K562 (cell line): ENCODE measurements around the gene ATIC. TPM values are rescaled to one million over a fixed set of nuclear protein-coding genes. Genes with fewer than 3 reads are reported as not detected.

Source experiments
- ATAC-seq: fragments of 200-7000 bp; cut with Tn5 transposase; 3 replicates; pipeline ENCODE4 v1.9.1; 2020; ENCODE audit warnings: moderate library complexity
- BruUV-seq: library from RNA; stranded (reverse); fragments of 400-500 nt; replicated peaks from 2 replicates; lab custom pipeline; 2021; lab: Mats Ljungman, UMichigan
- CTCF ChIA-PET: fragments of 300-600 bp; formaldehyde crosslinking; extraction: SDS; loops from one replicate; lab custom pipeline; 2021; ENCODE audit warnings: low intra/inter-chr PET ratio; lab: Yijun Ruan, JAX
- POLR2A ChIA-PET: fragments of 300-600, 350-650 bp; sonication (Branson Sonifier 250); formaldehyde crosslinking; extraction: SDS; loops from one replicate; lab custom pipeline; 2021; ENCODE audit warnings: antibody characterized with exemption, inconsistent platforms; lab: Yijun Ruan, JAX
- DNase-seq, 4 experiments: peaks; one replicate each; pipeline versions ENCODE4 v3.0.0 to v3.0.0-alpha.2; 2011 to 2018; ENCODE audit warnings: low spot score in 3 of 4, mixed read lengths in 3 of 4; ENCODE audit errors: extremely low read depth in 1 of 4
- FAIRE-seq: peaks from 2 replicates; lab custom pipeline; 2011; peaks lifted over from hg19 to GRCh38; lab: Jason Lieb, UNC
- H2AFZ ChIP-seq: 2 replicates; pipeline ENCODE4 v1.6.0; 2011; ENCODE audit warnings: low read depth, low read length, control low read depth, inconsistent platforms
- H3K27ac ChIP-seq: fragments of 200-600 bp; 3 replicates; pipeline ENCODE4 v1.8.0; 2011; ENCODE audit warnings: low read depth, mild to moderate bottlenecking, control low read depth, inconsistent platforms, low read length, moderate library complexity, mixed read lengths; ENCODE audit errors: extremely low read depth
- H3K27me3 ChIP-seq, 2 experiments: fragments of 300-600 bp in 1 of 2; 2 replicates in 1 of 2; 3 replicates in 1 of 2; pipeline versions ENCODE4 v1.6.0 to v1.8.0; 2011; ENCODE audit warnings: inconsistent platforms in 2 of 2, low read length in 2 of 2, mild to moderate bottlenecking in 1 of 2, mixed read lengths in 1 of 2, moderate library complexity in 1 of 2; ENCODE audit not compliant: control insufficient read depth in 2 of 2, insufficient read depth in 2 of 2
- H3K36me3 ChIP-seq: fragments of 300-600 bp; 3 replicates; pipeline ENCODE4 v1.8.0; 2011; ENCODE audit warnings: mild to moderate bottlenecking, low read length, inconsistent platforms; ENCODE audit not compliant: control insufficient read depth, insufficient read depth
- H3K4me1 ChIP-seq, 2 experiments: fragments of 200-600 bp in 1 of 2; replicated peaks in 1 of 2; 2 replicates in 1 of 2; 3 replicates in 1 of 2; pipeline versions ENCODE4 v1.5.1 to v1.8.0; 2011; ENCODE audit warnings: inconsistent platforms in 2 of 2, low read length in 2 of 2, mild to moderate bottlenecking in 1 of 2, mixed read lengths in 1 of 2, moderate library complexity in 1 of 2; ENCODE audit not compliant: control insufficient read depth in 2 of 2, insufficient read depth in 2 of 2
- H3K4me2 ChIP-seq: 2 replicates; pipeline ENCODE4 v1.6.1; 2011; ENCODE audit warnings: low read length, control low read depth, inconsistent platforms, mixed read lengths; ENCODE audit not compliant: insufficient read depth
- H3K4me3 ChIP-seq: fragments of 200-600 bp; sonication (generic), shearing (Covaris generic); 2 replicates; pipeline ENCODE4 v1.5.1; 2016; ENCODE audit warnings: control low read depth, inconsistent platforms
- H3K79me2 ChIP-seq: fragments of 200-600 bp; 3 replicates; pipeline ENCODE4 v1.8.0; 2011; ENCODE audit warnings: low read length, inconsistent platforms; ENCODE audit not compliant: control insufficient read depth, insufficient read depth
- H3K9ac ChIP-seq, 2 experiments: 2 replicates each; pipeline versions ENCODE4 v1.6.0 to v1.6.1; 2011; ENCODE audit warnings: low read depth in 2 of 2, low read length in 2 of 2, control low read depth in 1 of 2, inconsistent platforms in 1 of 2, mild to moderate bottlenecking in 1 of 2, mixed read lengths in 1 of 2; ENCODE audit not compliant: insufficient read depth in 1 of 2
- H3K9me1 ChIP-seq: one replicate; pipeline ENCODE4 v1.6.0; 2011; ENCODE audit warnings: inconsistent platforms, mild to moderate bottlenecking, low read length, moderate library complexity; ENCODE audit not compliant: control insufficient read depth, insufficient read depth
- H3K9me3 ChIP-seq: replicated peaks from 2 replicates; pipeline ENCODE4 v1.5.1; 2011; ENCODE audit warnings: low read depth, low read length, inconsistent platforms; ENCODE audit not compliant: control insufficient read depth, insufficient read depth
- H4K20me1 ChIP-seq: replicated peaks from 2 replicates; pipeline ENCODE4 v1.6.1; 2011; ENCODE audit warnings: low read length, inconsistent platforms, mixed read lengths; ENCODE audit not compliant: control insufficient read depth, insufficient read depth
- E2F3 ChIP-seq: fragments of 250-450 bp; sonication (Bioruptor Pico); IDR thresholded peaks from 2 replicates; pipeline ENCODE4 v1.4.0; 2020; ENCODE audit warnings: mild to moderate bottlenecking
- EGR1 ChIP-seq: fragments of 450-650 bp; conservative IDR thresholded peaks from 2 replicates; pipeline ENCODE4 v1.6.1; 2017; ENCODE audit warnings: mild to moderate bottlenecking
- HCFC1 ChIP-seq: IDR thresholded peaks from 2 replicates; pipeline ENCODE4 v1.6.1; 2012; ENCODE audit warnings: low read depth, low read length, improper control_type of control experiment
- HIVEP1 ChIP-seq: fragments of 250-450 bp; sonication (Bioruptor Pico); IDR thresholded peaks from 2 replicates; pipeline ENCODE4 v1.4.0; 2020; ENCODE audit warnings: mild to moderate bottlenecking
- MEIS2 ChIP-seq: fragments of 450-650 bp; IDR thresholded peaks from 2 replicates; pipeline ENCODE4 v1.6.1; 2014; ENCODE audit warnings: mild to moderate bottlenecking; ENCODE audit not compliant: partially characterized antibody
- SLC30A9 ChIP-seq: fragments of 250-450 bp; sonication (Bioruptor Pico); IDR thresholded peaks from 2 replicates; pipeline ENCODE4 v1.8.0; 2022; ENCODE audit warnings: mild to moderate bottlenecking, moderate library complexity
- ZC3H8 ChIP-seq: fragments of 450-650 bp; IDR thresholded peaks from 2 replicates; pipeline ENCODE4 v1.6.1; 2017
- ZNF174 ChIP-seq: fragments of 250-450 bp; sonication (Bioruptor Pico); IDR thresholded peaks from 2 replicates; pipeline ENCODE4 v1.4.0; 2020; ENCODE audit warnings: mild to moderate bottlenecking
- ZNF41 ChIP-seq: fragments of 250-450 bp; sonication (Bioruptor Pico); conservative IDR thresholded peaks from 2 replicates; pipeline ENCODE4 v1.4.0; 2020; ENCODE audit warnings: mild to moderate bottlenecking
- WGBS: fragments of 100-300 bp; shearing (Covaris generic); methylation state at CpG from one replicate; pipeline ENCODE4 v1.1.6; 2016; ENCODE audit warnings: low coverage, mixed read lengths; ENCODE audit not compliant: insufficient coverage; ENCODE audit errors: missing lambda C conversion rate; 5-methylcytosine and 5-hydroxymethylcytosine counted together
- in situ Hi-C: fragments of 300-500 bp; cut with MboI; formaldehyde crosslinking; loops from 4 replicates; pipeline ENCODE4 v1.15.0; 2018; ENCODE audit warnings: inconsistent platforms, mixed read lengths
- intact Hi-C: fragments of 100-400 bp; cut with micrococcal nuclease; formaldehyde crosslinking; loops from 2 replicates; pipeline ENCODE4 v1.14.2; 2022
- polyA plus RNA-seq, 8 experiments: library from polyadenylated mRNA; depleted of rRNA in 4 of 8; stranded (reverse) in 5 of 8; unstranded in 3 of 8; fragments of >200 nt; fragmentation: Nextera tagmentation in 2 of 8; fragmentation: Illumina TruSeq in 1 of 8; extraction: Ambion mirVana in 2 of 8; extraction: Trizol in 1 of 8; gene quantifications; 2 replicates each; pipeline versions ENCODE4 v1.2.1 to v1.2.3, GENCODE V29; 2011 to 2014; ENCODE audit warnings: inconsistent platforms in 1 of 8, missing spikeins in 1 of 8
- total RNA-seq, 7 experiments: library from RNA; depleted of rRNA in 6 of 7; stranded (reverse); fragments of >200 nt in 6 of 7; fragmentation: Illumina TruSeq in 2 of 7; extraction: Trizol in 2 of 7; gene quantifications; 2 replicates each; pipeline versions ENCODE4 v1.2.1 to v1.2.3, GENCODE V29; 2011 to 2021; ENCODE audit warnings: low replicate concordance in 1 of 7
- TF ChIP-seq, protein P1 (sequence below): fragments of 450-650 bp; formaldehyde crosslinking; conservative IDR thresholded peaks from 2 replicates; pipeline ENCODE4 v1.4.0; 2022; ENCODE audit warnings: mild to moderate bottlenecking, missing genetic modification characterization
- TF ChIP-seq, protein P2 (sequence below): sonication (generic); formaldehyde crosslinking; IDR thresholded peaks from 2 replicates; pipeline ENCODE4 v1.5.0; 2020; ENCODE audit warnings: missing genetic modification reagents
- TF ChIP-seq, protein P3 (sequence below): fragments of 250-450 bp; sonication (Bioruptor Pico); IDR thresholded peaks from 2 replicates; pipeline ENCODE4 v1.4.0; 2020; ENCODE audit warnings: mild to moderate bottlenecking
- TF ChIP-seq, protein P4 (sequence below): sonication (generic); formaldehyde crosslinking; IDR thresholded peaks from 2 replicates; pipeline ENCODE4 v1.8.1; 2023; ENCODE audit warnings: mild to moderate bottlenecking, missing genetic modification reagents
- TF ChIP-seq, protein P5 (sequence below): sonication (generic); formaldehyde crosslinking; IDR thresholded peaks from 2 replicates; pipeline ENCODE4 v1.9.0; 2022; ENCODE audit warnings: mild to moderate bottlenecking, missing genetic modification reagents

ATIC gene
- total and polyA plus RNA-seq, 9 of the 15 experiments (the other 6 are each of a cell fraction or from before 2014, with no cell fraction given): 45.6 to 480 (median 212) TPM

DNA sequence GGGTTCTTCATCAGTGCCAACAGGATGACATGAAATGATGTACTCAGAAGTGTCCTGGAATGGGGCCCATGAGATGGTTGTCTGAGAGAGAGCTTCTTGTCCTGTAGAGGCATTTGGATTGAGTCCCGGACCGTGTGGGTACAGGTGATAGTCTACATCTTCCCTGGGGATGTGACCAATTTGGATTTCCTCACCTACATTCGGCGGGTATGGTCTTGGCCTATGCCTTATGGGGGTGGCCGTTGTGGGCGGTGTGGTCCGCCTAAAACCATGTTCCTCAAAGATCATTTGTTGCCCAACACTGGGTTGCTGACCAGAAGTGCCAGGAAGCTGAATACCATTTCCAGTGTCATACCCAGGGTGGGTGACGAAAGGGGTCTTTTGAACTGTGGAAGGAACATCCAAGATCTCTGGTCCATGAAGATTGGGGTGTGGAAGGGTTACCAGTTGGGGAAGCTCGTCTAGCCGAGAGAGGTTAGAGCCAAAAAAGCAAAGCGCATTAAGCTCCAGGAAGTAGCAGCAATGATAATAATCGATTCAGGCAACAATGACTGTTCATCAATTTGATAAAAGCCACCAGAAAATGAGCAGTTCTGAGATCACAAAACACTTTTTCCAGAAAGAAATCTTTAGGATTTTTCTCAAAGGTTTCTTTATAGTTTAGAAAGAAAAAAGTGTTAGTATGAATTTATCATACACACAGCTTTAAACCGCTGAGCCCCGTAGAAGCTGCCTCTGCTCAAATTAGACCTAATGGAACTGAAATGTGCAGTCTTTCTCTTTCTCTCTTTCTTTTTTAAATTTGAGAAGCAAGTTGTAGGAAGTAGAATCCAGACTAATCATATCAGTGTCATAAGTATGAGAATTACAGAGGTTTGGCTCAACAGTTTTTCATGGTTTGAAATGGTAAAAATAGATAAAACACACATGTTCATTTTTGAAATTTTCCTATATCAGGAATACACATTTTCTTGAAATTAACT lies 60.3 kb downstream of the ATIC start:
- no peak overlapping the region for H2AFZ ChIP-seq
- H3K9me3 ChIP-seq: no peaks in the 10 kb centered on the region
- intact Hi-C loops (no loop called here), in situ Hi-C loops (no loop called here)
- H3K36me3 ChIP-seq: peaks cover 17% of the 10 kb centered on the region; the same call in 2 of the 3 replicates
- 92% methylated on average over 11 of the region's 14 CpGs for WGBS
- no peak overlapping the region for H3K9ac ChIP-seq
- no peak for ATAC-seq
- ChIA-PET CTCF (no interaction called here), POLR2A (no interaction called here)
- H3K27ac ChIP-seq: no peak overlapping the region
- no peaks in the 10 kb centered on the region for H3K27me3 ChIP-seq
- no peaks in the 10 kb centered on the region for H4K20me1 ChIP-seq
- BruUV-seq: no TSS peak
- no peaks in the 10 kb centered on the region; a peak in 1 of 5 replicates for H3K4me1 ChIP-seq
- FAIRE-seq: no peak
- no peaks in the 10 kb centered on the region for H3K79me2 ChIP-seq
- no peak overlapping the region for H3K4me2 ChIP-seq
- H3K9me1 ChIP-seq: no peaks in the 10 kb centered on the region
- DNase-seq: no peak
- TF ChIP-seq ZC3H8 (no peak), EGR1 (no peak), ZNF174 (CRISPR knock-in tag) (no peak), HIVEP1 (CRISPR knock-in tag) (no peak), ZNF41 (CRISPR knock-in tag) (no peak), SLC30A9 (CRISPR knock-in tag) (no peak), E2F3 (CRISPR knock-in tag) (no peak), MEIS2 (no peak), HCFC1 (no peak)
- TF ChIP-seq, protein P1, sequence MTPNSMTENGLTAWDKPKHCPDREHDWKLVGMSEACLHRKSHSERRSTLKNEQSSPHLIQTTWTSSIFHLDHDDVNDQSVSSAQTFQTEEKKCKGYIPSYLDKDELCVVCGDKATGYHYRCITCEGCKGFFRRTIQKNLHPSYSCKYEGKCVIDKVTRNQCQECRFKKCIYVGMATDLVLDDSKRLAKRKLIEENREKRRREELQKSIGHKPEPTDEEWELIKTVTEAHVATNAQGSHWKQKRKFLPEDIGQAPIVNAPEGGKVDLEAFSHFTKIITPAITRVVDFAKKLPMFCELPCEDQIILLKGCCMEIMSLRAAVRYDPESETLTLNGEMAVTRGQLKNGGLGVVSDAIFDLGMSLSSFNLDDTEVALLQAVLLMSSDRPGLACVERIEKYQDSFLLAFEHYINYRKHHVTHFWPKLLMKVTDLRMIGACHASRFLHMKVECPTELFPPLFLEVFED (CRISPR knock-in tag): no peak
- TF ChIP-seq, protein P2, sequence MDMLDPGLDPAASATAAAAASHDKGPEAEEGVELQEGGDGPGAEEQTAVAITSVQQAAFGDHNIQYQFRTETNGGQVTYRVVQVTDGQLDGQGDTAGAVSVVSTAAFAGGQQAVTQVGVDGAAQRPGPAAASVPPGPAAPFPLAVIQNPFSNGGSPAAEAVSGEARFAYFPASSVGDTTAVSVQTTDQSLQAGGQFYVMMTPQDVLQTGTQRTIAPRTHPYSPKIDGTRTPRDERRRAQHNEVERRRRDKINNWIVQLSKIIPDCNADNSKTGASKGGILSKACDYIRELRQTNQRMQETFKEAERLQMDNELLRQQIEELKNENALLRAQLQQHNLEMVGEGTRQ (CRISPR knock-in tag): no peak
- TF ChIP-seq, protein P3, sequence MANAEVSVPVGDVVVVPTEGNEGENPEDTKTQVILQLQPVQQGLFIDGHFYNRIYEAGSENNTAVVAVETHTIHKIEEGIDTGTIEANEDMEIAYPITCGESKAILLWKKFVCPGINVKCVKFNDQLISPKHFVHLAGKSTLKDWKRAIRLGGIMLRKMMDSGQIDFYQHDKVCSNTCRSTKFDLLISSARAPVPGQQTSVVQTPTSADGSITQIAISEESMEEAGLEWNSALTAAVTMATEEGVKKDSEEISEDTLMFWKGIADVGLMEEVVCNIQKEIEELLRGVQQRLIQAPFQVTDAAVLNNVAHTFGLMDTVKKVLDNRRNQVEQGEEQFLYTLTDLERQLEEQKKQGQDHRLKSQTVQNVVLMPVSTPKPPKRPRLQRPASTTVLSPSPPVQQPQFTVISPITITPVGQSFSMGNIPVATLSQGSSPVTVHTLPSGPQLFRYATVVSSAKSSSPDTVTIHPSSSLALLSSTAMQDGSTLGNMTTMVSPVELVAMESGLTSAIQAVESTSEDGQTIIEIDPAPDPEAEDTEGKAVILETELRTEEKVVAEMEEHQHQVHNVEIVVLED (CRISPR knock-in tag): no peak
- TF ChIP-seq, protein P4, sequence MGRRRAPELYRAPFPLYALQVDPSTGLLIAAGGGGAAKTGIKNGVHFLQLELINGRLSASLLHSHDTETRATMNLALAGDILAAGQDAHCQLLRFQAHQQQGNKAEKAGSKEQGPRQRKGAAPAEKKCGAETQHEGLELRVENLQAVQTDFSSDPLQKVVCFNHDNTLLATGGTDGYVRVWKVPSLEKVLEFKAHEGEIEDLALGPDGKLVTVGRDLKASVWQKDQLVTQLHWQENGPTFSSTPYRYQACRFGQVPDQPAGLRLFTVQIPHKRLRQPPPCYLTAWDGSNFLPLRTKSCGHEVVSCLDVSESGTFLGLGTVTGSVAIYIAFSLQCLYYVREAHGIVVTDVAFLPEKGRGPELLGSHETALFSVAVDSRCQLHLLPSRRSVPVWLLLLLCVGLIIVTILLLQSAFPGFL (CRISPR knock-in tag): no peak
- TF ChIP-seq, protein P5, sequence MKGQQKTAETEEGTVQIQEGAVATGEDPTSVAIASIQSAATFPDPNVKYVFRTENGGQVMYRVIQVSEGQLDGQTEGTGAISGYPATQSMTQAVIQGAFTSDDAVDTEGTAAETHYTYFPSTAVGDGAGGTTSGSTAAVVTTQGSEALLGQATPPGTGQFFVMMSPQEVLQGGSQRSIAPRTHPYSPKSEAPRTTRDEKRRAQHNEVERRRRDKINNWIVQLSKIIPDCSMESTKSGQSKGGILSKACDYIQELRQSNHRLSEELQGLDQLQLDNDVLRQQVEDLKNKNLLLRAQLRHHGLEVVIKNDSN (CRISPR knock-in tag): no peak
- H3K4me3 ChIP-seq: no peak overlapping the region
